Smooth muscle cell of the umbilical artery (primary cell): ENCODE results near the gene CELA2A. TPM values are rescaled to one million over a fixed set of nuclear protein-coding genes. Genes with fewer than 3 reads are reported as not detected.

ENCODE experiments used
- total RNA-seq: library from RNA; depleted of rRNA; stranded (reverse); fragments of >200 nt; gene quantifications from 2 replicates; pipeline ENCODE4 v1.2.3, GENCODE V29; 2014

CELA2A gene
- total RNA-seq = not detected in 2 replicates

DNA sequence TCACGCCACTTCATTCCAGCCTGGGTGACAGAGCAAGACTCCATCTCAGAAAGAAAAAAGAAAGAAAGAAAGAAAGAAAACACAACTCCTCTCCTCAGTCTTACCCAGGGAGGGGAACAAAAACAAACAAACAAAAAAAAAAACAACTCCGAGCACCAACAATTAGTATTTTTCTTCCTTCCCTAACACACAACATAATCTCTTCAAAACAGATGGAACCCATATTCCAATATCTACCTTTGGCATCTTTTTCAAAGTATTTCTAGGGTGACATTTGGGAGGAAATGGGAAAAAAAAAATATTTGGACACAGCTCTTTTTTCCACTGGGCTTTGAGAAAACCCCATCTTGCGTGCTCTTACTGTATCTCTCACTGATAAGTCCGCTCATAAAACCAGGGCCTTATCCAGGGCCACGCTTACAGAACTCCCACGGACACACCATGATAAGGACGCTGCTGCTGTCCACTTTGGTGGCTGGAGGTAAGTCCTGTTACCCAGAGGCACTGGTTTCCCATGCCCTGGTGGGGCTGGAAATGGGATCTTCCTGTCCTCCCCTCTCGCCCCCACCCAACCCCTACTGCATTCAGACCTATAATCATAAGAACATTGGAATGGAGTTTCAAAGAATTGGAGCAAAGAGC is at the start of gene CELA2A:
Gene CELA2A (plus strand): TSS at position 420 of the 642 bp plus-strand sequence. CDS start 22 bp downstream, at position 442.

GRCh38 chr1:15409388-15410222 is 46.9 kb upstream of the CELA2A start, which contains the start of gene EFHD2:
TSS of gene EFHD2 (plus strand) at chr1:15409888. CDS start at chr1:15409972, 84 bp downstream.

GRCh38 chr1:15475752-15476314 is 19.3 kb downstream of the CELA2A start, which contains the start of gene CELA2B:
TSS of gene CELA2B (plus strand) at chr1:15476104. CDS start at chr1:15476126, 22 bp downstream.

Other genes starting within 250 kb of the CELA2A start
- 0.42 and 0.59 TPM in 2 replicates for gene FHAD1, start 209.5 kb upstream of the CELA2A start, total RNA-seq
- gene EFHD2, start 46.8 kb upstream of the CELA2A start, total RNA-seq = 19.6 and 53.1 TPM in 2 replicates
- gene CTRC, start 18.3 kb upstream of the CELA2A start, total RNA-seq = 0.05 TPM in 1 of 2 replicates, not detected in the other
- gene CELA2B, start 19.4 kb downstream of the CELA2A start, total RNA-seq = not detected in 2 replicates
- gene CASP9, start 67.5 kb downstream of the CELA2A start, total RNA-seq = 5.6 and 6.2 TPM in 2 replicates
- gene DNAJC16, start 70.1 kb downstream of the CELA2A start, total RNA-seq = 21.7 and 25.7 TPM in 2 replicates
- gene AGMAT, start 128.3 kb downstream of the CELA2A start, total RNA-seq = 1.5 and 2.0 TPM in 2 replicates
- gene DDI2, start 160.7 kb downstream of the CELA2A start, total RNA-seq = 17.8 and 20.3 TPM in 2 replicates
- 53.4 and 63.8 TPM in 2 replicates for gene PLEKHM2, start 227.6 kb downstream of the CELA2A start, total RNA-seq